Epithelial cell of proximal tubule (primary cell): ENCODE results near the gene ZNF546. TPM values are rescaled to one million over a fixed set of nuclear protein-coding genes. Genes with fewer than 3 reads are reported as not detected.

ENCODE experiments used
- DNase-seq: peaks from one replicate; pipeline ENCODE4 v3.0.0-alpha.2; 2011; ENCODE audit warnings: low read depth
- H3K4me3 ChIP-seq: 2 replicates; pipeline ENCODE4 v1.5.1; 2011; ENCODE audit warnings: low read depth, mild to moderate bottlenecking, low read length
- CTCF ChIP-seq: conservative IDR thresholded peaks from 2 replicates; pipeline ENCODE4 v1.5.1; 2012; ENCODE audit warnings: low read depth, mild to moderate bottlenecking, low read length
- total RNA-seq: library from RNA; depleted of rRNA; stranded (reverse); fragments of >200 nt; gene quantifications from 2 replicates; pipeline ENCODE4 v1.2.3, GENCODE V29; 2015

Gene ZNF546
- total RNA-seq, 1 donor from 2014 or later = 0.17 TPM

GRCh38 chr19:39963898-39964297 is 33.0 kb upstream of the ZNF546 start:
- TF ChIP-seq CTCF = no peak
- H3K4me3 ChIP-seq = no peak overlapping the region
- no peak for DNase-seq

- DNase-seq = no peak
- H3K4me3 ChIP-seq = no peak overlapping the region
- TF ChIP-seq CTCF = no peak
These were observed 30.2 kb upstream of the ZNF546 start for GRCh38 chr19:39966617-39967016.

GRCh38 chr19:39967561-39967960 is 29.3 kb upstream of the ZNF546 start:
- no peak for TF ChIP-seq CTCF
- no peak for DNase-seq
- no peak overlapping the region for H3K4me3 ChIP-seq

- no peak for TF ChIP-seq CTCF
- no peak for DNase-seq
- H3K4me3 ChIP-seq = no peak overlapping the region
These were observed 28.1 kb upstream of the ZNF546 start for GRCh38 chr19:39968789-39969188.

GRCh38 chr19:39969266-39969665 is 27.6 kb upstream of the ZNF546 start:
- TF ChIP-seq CTCF = no peak
- H3K4me3 ChIP-seq = no peak overlapping the region
- DNase-seq = no peak

- TF ChIP-seq CTCF = no peak
- DNase-seq = no peak
- peak overlapping the region; percentile 71 for H3K4me3 ChIP-seq
These were observed 27.0 kb upstream of the ZNF546 start for GRCh38 chr19:39969681-39970424.

GRCh38 chr19:39970425-39970674 is 26.5 kb upstream of the ZNF546 start:
- no peak for TF ChIP-seq CTCF
- DNase-seq = no peak
- H3K4me3 ChIP-seq = peak overlapping the region; percentile 71
